ENCODE results near the gene PSMD14.

Gene PSMD14

GRCh38 chr2:161419638-161420190 is 111.5 kb downstream of the PSMD14 start:
- H3K4me1 ChIP-seq (ENCODE audit: low read depth, poor library complexity, severe bottlenecking) = no peaks in the 10 kb centered on the region
- H3K79me2 ChIP-seq (ENCODE audit: insufficient read depth, low read depth) = no peaks in the 10 kb centered on the region
- no peak overlapping the region for H3K4me3 ChIP-seq (IDR thresholded peaks at IDR 0.05; ENCODE audit: insufficient read depth, low read depth, low read length)
- H3K36me3 ChIP-seq (ENCODE audit: insufficient read depth) = no peaks in the 10 kb centered on the region
- no peak overlapping the region for H3K9ac ChIP-seq
- H4K20me1 ChIP-seq (ENCODE audit: insufficient read depth) = no peaks in the 10 kb centered on the region
- no peak for TF ChIP-seq CTCF (conservative IDR thresholded peaks at IDR 0.05; ENCODE audit: low read depth, low read length)
- H3K27me3 ChIP-seq (ENCODE audit: insufficient read depth, low read depth) = no peaks in the 10 kb centered on the region
- no peak overlapping the region for H2AFZ ChIP-seq (ENCODE audit: low read depth)
- no peak overlapping the region for H3K4me2 ChIP-seq
- H3K27ac ChIP-seq = no peak overlapping the region

GRCh38 chr2:161420406-161421074 is 112.3 kb downstream of the PSMD14 start:
- Histone ChIP-seq H3K9ac (no peak overlapping the region), H3K27me3 (ENCODE audit: insufficient read depth, low read depth) (no peaks in the 10 kb centered on the region), H3K27ac (no peak overlapping the region), H3K4me2 (no peak overlapping the region), H2AFZ (ENCODE audit: low read depth) (no peak overlapping the region), H3K4me1 (ENCODE audit: low read depth, poor library complexity, severe bottlenecking) (no peaks in the 10 kb centered on the region), H3K4me3 (IDR thresholded peaks at IDR 0.05; ENCODE audit: insufficient read depth, low read depth, low read length) (no peak overlapping the region), H3K36me3 (ENCODE audit: insufficient read depth) (no peaks in the 10 kb centered on the region), H4K20me1 (ENCODE audit: insufficient read depth) (no peaks in the 10 kb centered on the region), H3K79me2 (ENCODE audit: insufficient read depth, low read depth) (no peaks in the 10 kb centered on the region)
- TF ChIP-seq CTCF (conservative IDR thresholded peaks at IDR 0.05; ENCODE audit: low read depth, low read length) = no peak

GRCh38 chr2:161421686-161422085 is 113.5 kb downstream of the PSMD14 start:
- Histone ChIP-seq H2AFZ (ENCODE audit: low read depth) (no peak overlapping the region), H3K9ac (no peak overlapping the region), H3K79me2 (ENCODE audit: insufficient read depth, low read depth) (no peaks in the 10 kb centered on the region), H3K27me3 (ENCODE audit: insufficient read depth, low read depth) (no peaks in the 10 kb centered on the region), H3K4me2 (no peak overlapping the region), H3K4me3 (IDR thresholded peaks at IDR 0.05; ENCODE audit: insufficient read depth, low read depth, low read length) (no peak overlapping the region), H3K36me3 (ENCODE audit: insufficient read depth) (no peaks in the 10 kb centered on the region), H3K4me1 (ENCODE audit: low read depth, poor library complexity, severe bottlenecking) (no peaks in the 10 kb centered on the region), H3K27ac (no peak overlapping the region), H4K20me1 (ENCODE audit: insufficient read depth) (no peaks in the 10 kb centered on the region)
- no peak for TF ChIP-seq CTCF (conservative IDR thresholded peaks at IDR 0.05; ENCODE audit: low read depth, low read length)

- Histone ChIP-seq H3K27ac (no peak overlapping the region), H3K4me1 (ENCODE audit: low read depth, poor library complexity, severe bottlenecking) (no peaks in the 10 kb centered on the region), H3K27me3 (ENCODE audit: insufficient read depth, low read depth) (no peaks in the 10 kb centered on the region), H2AFZ (ENCODE audit: low read depth) (no peak overlapping the region), H3K9ac (no peak overlapping the region), H3K4me2 (no peak overlapping the region), H3K4me3 (IDR thresholded peaks at IDR 0.05; ENCODE audit: insufficient read depth, low read depth, low read length) (no peak overlapping the region), H3K79me2 (ENCODE audit: insufficient read depth, low read depth) (no peaks in the 10 kb centered on the region), H4K20me1 (ENCODE audit: insufficient read depth) (no peaks in the 10 kb centered on the region), H3K36me3 (ENCODE audit: insufficient read depth) (no peaks in the 10 kb centered on the region)
- TF ChIP-seq CTCF (conservative IDR thresholded peaks at IDR 0.05; ENCODE audit: low read depth, low read length) = no peak
These were observed 114.7 kb downstream of the PSMD14 start for GRCh38 chr2:161422816-161423403.
